Hindlimb muscle (tissue), 1 donor: ENCODE data around the gene TUBGCP2. TPM values are rescaled to one million over a fixed set of nuclear protein-coding genes. Genes with fewer than 3 reads are reported as not detected.

Experiments
- DNase-seq: peaks from one replicate; pipeline ENCODE4 v3.0.0-alpha.2; 2013
- polyA plus RNA-seq: library from polyadenylated mRNA; unstranded; fragments of 120-200 nt; gene quantifications from one replicate; pipeline ENCODE4 v1.2.1, GENCODE V29; 2013; ENCODE audit not compliant: insufficient read length

Gene TUBGCP2
- polyA plus RNA-seq, 1 donor = 50.3 TPM

DNA sequence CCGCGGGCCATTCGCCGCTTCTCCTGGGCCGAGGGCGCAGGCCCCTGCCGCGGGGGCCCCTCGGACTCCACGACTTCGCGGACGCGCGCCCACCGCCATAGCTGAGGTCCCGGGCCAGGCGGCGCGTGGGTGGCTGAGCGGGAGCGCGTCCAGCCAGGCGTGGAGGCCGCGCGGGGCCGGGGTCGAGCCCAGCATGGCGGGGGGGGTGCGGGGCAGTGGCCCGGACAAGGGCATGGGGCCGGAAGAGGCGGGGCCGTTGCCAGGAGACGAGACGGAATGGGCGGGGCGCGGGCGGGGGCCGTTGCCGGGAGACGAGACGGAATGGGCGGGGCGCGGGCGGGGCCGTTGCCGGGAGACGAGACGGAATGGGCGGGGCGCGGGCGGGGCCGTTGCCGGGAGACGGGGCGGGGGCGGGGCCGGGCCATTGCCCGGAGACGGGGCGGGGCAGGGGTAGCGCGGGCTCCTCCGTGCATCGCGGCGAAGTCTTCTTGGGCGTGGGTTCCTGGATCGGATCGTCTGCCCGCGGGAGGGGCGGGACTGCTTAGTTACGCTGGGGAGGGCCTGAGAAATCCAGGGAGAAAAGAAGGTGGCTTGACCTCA, 46.8 kb downstream of the TUBGCP2 start:
- DNase-seq = peak; percentile 57

- no peak for DNase-seq
Measured at GRCh38 chr10:133260895-133261725, 47.6 kb downstream of the TUBGCP2 start.

GRCh38 chr10:133259602-133259989, 49.1 kb downstream of the TUBGCP2 start:
- DNase-seq = no peak

- DNase-seq = peak; percentile 40
Measured at GRCh38 chr10:133258818-133259601, 49.7 kb downstream of the TUBGCP2 start.

GRCh38 chr10:133258066-133258817, 50.4 kb downstream of the TUBGCP2 start:
- no peak for DNase-seq

- DNase-seq = no peak
Measured at GRCh38 chr10:133257489-133258065, 51.1 kb downstream of the TUBGCP2 start.

DNA sequence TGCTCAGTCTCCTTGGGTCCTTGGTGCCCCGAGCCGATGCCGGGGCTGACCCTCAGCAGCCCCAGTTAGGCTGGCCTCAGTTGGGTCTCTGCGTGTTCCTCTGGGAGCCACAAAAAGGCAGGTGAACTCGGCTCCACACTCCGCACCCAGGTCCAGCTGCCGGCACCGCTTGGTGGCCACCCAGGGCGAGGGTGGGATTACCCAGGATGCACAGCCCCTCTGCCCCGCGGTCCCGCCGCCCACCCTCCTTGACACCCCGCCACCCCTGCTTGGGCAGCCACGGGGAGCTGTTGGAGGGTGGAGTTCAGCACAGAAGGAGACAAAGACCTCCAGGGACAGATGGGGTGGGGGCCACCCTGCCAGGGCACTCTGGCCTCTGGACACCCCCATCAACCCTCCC, 53.3 kb downstream of the TUBGCP2 start:
- no peak for DNase-seq

DNA sequence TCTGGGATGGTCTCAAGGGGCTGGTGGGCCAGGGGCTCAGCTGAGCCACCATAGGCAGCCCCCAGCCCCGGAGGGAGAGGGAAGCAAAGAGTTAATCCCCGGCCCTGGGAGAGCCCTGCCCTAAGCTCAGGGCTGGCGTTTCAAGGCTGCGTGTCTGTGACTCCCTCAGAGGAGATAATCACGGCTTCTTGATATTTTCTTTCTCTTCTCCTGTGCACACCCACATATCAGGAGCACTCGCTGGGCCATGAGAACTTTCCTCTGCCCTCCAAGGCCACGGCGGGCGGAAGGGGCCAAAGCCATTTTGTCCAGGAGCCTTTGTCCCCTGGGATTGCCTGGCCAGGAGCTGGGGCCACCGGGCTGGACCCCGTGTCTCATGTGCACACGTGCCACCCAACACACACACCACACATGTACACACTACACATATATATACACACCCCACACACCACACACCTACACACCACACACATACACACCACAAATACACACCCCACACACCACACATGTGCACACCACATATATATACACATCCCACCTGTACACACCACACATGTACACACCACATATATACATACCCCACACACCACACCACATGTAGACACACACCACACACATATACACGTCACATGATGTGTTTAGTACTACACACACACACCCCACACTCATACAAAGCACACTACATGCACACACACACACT, 54.1 kb downstream of the TUBGCP2 start:
- DNase-seq = no peak

DNA sequence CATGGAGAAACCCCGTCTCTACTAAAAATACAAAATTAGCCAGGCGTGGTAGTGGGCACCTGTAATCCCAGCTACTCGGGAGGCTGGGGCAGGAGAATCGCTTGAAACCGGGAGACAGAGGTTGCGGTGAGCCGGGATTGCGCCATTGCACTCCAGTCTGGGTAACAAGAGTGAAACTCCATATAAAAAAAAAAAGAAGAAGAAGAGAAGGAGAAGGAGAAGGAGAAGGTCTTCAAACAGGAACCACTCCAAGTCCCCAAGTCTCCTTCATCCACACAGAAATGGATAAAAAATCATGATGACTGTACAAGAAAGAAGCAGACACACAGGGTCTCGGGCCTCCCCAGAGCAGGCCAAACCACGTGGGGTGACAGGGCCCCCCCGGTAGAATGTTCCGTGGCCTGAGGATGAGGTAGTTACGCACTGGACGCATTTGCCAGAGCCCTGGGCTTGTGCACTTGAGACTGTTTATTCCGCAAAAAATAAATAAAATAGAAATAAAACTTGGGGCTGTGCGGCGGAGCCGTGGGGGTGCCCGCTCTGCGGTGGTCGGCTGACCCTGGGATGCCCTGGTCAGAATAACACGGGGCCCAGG, 55.2 kb downstream of the TUBGCP2 start:
- DNase-seq = no peak

DNA sequence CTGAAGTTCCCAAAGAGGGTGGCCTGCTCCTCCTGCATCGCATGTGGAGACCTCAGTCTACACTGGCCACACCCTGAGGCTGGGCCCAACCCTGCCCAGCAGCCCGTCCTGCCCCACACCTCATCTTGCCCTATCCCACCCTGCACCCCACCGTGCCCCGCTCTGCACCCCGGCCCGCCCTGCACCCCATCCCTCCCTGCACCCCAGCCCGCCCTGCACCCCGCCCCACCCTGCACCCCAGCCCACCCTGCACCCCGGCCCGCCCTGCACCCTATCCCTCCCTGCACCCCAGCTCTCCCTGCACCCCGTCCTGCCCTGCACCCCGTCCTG, 56.5 kb downstream of the TUBGCP2 start:
- no peak for DNase-seq

DNA sequence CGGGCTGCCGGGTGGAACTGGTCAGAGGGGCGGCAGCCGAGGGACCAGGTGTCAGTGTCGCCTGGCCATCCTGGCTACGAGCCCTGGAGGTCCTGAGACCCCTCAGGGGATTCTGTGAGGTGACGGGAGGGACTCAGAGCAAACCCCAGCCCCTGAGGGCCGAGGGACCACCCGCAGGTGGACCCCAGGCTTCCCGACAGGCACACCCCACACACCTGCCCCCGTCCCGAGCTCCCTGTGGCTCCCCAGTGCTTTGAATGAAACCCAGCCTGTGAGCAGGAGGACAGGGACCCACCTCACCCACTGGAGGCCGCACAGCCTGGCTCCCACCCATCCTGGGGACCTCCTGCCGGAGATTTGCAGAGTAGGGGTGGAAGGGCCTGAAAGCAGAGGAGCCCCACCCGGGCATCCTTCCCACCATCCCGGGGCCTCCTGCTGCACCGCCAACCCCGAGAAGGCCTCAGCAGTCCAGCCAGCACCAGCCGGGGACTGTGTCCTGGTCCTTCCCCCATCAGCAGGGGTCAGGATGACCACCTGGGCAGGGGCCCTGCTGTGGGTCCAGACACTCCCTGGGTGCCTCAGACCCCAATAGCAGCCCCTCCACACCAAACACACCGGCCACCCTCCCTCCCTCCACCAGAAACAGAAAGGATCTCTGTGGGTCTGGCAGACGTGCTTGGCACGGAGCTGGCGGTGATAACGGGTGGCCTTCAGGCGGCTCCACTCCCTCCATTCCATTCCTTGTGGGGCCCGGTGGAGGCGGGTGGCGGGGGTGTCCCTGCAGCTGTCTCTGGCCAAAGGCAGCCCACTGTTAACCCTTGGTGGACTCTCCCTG, 57.1 kb downstream of the TUBGCP2 start:
- no peak for DNase-seq

- no peak for DNase-seq
Measured at GRCh38 chr10:133249975-133250754, 58.5 kb downstream of the TUBGCP2 start.

DNA sequence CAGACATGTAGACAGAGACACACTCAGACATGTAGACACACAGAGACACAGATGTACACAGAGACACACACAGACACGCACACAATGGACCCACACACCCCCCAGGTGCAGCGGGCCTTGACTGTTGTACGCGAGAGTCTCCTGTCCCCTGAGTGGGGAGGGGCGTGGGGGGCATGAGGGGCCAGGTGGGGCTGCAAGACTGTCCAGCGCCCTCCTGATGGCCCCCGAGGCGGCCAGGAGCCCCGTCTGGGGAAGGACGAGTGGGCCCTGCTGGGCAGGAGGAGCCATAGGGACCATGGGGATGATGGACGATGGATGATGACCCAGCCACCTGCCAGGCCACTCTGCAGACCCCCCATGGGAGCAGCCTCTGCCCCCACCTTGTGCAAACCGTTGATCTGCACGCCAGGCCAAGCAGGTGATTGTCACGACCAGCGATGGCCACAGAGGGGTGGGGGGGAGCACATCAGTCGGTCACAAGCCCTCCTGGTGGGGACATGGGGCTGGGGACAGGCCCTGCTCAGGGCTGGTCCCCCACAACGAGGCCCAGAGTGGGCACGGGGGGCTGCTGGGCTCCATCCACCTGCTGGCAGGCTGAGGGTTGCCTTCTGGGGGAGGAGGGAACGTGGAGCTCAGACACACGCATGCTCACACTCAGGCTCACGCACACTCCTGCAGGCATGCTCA, 59.4 kb downstream of the TUBGCP2 start:
- DNase-seq = no peak

- no peak for DNase-seq
Measured at GRCh38 chr10:133248334-133248715, 60.3 kb downstream of the TUBGCP2 start.

DNA sequence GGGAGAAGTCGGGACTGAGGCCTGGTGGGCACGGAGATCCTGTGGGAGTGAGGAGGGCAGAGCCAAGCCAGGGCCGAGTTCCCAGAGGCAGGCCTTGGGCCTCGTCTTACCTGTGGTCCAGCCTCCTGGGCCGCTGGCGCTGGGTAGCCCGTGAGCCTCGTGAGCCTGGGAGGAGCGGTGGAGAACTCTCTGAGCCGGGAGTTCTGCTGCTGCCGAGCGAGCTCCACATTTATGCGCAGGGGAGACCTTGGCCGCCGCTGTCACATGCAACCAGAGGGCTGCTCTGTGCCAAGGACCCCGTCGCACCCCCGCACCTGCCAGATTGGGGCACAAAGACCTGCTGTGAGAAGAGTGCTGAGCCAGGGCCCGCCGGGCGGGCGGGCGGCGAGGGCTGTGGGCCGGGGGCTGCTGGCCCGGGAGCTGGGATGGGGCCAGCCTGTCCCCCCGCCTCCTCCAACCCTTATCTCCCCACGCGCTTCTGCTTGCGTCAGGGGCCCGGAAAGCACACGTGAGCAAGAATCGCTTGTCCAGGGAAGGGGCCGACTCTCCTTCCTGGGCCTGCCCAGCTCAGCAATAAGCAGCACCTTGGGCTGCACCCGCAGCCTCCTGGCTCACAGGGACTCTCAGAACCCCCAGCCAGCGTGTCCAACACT, 60.9 kb downstream of the TUBGCP2 start:
- DNase-seq = no peak

DNA sequence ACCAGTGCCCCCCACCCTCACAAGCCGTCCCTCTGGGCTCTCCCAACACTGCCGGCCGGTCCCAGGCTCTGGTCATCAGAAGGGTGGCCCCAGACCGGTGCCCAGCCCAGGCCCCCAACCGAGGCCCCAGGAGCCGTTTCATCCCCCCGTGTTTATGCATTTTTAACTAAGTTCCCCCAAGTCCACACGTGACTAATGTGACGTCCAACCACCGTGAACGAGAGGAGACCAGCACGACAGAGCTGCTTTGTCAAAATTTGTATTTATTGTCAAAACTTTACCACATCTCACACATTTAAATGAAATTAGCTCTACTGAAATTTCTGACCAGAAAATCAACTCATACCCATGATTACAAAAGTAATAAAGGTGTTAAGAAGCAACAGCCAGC, 62.4 kb downstream of the TUBGCP2 start:
- DNase-seq = no peak

DNA sequence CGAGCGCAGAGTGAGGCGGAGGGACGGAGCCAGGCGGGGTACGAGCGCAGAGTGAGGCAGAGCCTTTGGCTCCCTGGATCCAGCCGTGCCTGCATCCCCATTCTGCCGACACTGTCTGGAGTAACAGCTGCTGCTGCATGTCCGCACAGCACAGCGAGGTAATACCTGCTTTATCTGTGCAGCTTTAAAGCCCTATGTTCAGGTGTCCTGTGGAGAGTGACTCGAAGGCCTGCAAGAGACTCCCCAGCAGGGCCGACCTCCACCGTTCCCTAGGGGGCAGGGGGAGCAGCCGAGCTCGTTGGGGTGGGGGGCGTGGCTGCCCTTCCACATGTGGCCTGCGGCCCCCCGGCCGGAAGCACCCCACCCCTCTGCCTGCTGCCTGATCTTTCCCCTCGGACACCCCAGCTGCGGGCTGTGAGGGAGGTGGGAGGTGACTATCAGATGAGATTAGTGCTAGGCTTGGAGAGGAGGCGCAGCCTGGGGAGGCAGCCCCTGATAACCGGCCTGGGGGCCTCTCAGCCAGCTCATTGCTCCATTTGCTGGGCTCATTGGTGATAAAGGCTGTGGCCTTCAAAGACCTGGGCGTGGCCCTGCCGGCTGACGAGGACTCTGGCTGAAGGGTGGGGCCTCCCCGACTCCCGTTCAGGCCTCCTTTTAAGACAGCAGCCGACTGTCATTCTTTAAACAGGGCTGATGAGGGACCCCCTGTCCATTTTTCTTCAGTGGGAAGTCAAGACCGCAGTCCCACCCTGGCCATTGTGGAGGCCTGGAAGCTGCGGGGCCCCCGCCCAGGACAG, 63.0 kb downstream of the TUBGCP2 start:
- no peak for DNase-seq

- no peak for DNase-seq
Measured at GRCh38 chr10:133243593-133243992, 65.1 kb downstream of the TUBGCP2 start.
